Mesenteric fat pad (tissue), 1 donor: Measurements from ENCODE around the gene TRDN. TPM values are rescaled to one million over a fixed set of nuclear protein-coding genes. Genes with fewer than 3 reads are reported as not detected.
"Not testable (repeated sequence)": the region's sequence is repeated elsewhere in the genome, so short reads cannot be mapped to it uniquely, and the experiment has no call there.

Experiments used
- DNase-seq: peaks from one replicate; pipeline ENCODE4 v3.0.0-alpha.2; 2020; ENCODE audit warnings: low spot score
- total RNA-seq: library from RNA; stranded (reverse); fragmentation: NEBNext Ultra II Directional; extraction: Animal tissue kit (Norgen Biotek cat#: 25700); gene quantifications from one replicate; pipeline ENCODE4 v1.2.1, GENCODE V29; 2021
- donor health status: DM: yes; HTN: yes; CAD: no.

The TRDN gene
- total RNA-seq, 1 donor from 2014 or later: 0.77 TPM

DNA sequence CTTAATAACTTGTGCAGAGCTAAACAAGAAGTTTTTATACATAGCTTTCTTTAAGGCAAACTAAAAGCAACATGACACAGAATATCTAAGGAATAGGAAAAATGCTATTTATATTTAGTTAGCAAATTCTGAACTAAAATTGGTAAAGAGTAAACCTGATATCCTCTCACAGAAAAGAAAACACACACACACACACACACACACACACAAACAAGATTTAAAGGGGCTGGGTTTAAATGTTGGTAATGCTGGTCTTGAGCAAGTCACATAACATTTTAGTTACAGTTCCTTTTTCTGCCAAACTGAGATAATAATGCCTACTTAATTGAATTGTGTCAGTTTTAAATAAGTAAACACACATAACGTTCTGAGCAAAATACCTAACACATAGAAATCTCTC lies 1.6 kb downstream of the TRDN start:
- no peak for DNase-seq

DNA sequence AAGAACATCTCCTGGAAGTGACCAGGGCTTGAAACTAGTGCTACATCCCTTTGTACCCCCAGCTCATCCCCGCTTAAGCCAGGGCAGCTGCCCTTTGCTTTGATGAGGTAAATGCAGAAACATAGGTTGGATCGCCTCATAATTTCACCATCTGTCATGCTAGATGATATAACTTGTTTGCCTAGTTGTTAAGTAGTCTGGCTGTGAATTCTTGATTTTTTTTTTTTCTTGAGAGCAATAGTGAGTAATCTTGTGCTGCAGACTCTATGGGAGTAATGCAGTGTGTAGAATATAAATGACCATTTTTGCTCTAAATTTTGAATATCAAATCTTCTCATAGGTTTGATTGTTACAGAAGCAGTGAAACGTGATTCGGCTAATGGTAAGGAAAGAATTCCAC lies 4.1 kb downstream of the TRDN start:
- no peak for DNase-seq

DNA sequence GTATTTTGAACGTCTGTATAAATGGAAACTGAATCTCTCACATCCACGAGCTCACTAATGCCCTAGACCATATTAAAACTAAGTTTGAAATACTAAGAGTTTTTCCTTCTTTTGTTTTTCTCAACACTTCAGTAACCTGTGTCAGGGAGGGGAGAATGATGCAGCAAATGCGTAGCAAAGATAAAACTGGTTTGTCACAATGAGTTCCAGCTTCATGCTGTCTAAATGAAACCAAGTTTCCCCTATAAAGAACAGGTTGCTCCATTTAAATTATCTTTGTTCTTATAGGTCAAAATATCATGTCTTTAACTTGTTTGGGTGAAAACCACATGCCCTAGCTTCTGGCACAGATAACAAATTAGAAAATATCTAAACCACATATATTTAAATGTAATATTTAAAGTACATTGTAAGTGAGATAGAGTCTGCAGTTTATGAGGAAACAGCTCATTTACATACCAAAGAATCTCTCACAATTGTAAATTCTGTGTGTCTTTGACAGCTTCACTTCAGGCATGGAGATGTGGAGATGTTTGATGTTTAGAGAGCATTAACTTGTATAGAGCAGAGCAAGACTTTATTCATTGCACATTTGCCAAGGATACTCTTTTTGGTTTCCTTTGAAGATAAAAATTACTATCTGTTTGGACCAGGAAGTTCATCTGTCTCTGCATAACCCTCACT lies 7.3 kb downstream of the TRDN start:
- DNase-seq: no peak

DNA sequence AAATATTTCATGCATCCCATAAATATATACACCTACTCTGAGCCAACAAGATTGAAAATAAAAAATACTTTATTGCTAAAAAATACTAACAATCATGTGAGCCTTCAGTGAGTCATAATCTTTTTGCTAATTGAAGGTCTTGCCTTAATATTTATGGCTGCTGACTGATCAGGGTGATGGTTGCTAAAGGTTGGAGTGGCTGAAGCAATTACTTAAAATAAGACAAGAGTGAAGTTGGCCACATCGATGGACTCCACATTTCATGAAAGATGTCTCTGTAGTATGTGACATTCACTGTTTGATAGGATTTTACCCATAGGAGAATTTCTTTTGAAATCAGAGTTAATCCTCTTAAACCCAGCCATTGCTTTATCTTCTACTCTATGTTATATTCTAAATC lies 11.1 kb downstream of the TRDN start:
- DNase-seq: no peak

DNA sequence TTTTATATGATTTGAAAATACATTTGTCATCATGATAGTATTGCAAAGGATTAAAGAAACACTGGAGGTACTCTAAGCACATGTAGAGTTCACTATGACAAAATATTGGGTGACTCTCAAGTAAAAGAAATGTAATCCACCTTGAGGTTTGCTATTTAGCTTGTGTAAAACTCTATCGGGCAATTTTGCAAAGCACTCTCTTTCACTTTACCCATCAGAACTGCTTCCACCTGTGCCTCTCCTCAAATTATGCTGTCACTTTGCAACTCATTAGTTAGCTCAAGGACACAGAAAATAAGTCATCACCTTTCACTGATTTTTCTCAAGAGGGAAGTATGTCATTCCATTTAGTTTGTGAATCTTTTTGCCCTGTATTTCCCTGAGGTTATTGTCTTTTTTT lies 14.0 kb downstream of the TRDN start:
- no peak for DNase-seq

GRCh38 chr6:123619156-123619555 lies 17.6 kb downstream of the TRDN start:
- no peak for DNase-seq

DNA sequence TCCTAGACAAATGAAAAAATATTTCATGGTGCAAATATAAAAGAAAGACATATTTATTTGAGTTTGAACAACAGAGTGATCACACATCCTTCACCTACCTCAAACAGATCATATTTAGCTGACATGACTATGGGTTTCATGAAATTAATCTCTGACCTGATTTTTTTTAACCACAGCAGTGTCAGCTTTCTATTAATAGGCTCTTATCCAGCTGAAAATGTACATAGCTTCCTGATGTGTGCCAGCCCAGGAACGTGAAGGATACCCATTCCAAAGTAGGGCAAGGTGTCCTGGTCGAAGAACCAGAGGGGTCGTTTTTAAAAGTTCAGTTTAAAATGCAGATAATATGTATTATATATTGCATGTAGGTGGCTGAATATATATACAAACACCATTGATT lies 19.8 kb downstream of the TRDN start:
- DNase-seq: no peak

DNA sequence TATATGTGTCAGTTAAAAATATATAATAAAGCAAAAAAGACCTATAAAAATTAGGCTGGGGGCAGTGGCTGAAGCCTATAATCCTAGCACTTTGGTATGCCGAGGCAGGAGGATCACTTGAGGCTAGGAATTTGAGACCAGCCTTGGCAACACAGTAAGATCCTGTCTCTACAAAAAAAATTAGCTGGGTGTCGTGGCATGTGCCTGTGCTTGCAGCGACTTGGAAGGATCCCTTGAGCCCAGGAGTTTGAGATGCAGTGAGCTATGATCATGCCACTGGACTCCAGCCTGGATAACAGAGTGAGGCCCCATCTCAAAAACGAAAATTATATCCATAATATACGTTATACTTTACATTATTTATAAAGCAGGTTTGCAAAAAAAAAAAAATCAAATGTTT lies 20.7 kb downstream of the TRDN start:
- DNase-seq: no peak

DNA sequence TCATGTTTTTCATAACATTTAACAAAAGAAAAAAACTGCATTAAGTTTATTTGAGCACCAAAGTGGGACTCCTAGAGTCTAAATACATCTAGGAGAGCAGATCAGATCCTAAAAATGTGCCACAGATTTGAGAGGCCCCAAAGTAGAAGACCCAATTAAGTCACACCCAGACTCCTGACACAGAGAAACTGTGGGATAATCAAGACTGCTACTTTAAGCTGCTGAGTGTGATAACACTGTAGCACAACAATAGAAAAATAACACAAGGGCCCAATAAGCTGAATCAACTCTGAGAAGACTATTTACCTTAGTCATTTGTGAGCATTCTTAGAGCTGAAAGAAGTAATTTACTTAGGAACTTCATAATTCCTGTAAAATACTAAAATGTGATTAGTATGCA lies 26.0 kb downstream of the TRDN start:
- DNase-seq: no peak

GRCh38 chr6:123604067-123604466 lies 32.7 kb downstream of the TRDN start:
- DNase-seq: no peak

DNA sequence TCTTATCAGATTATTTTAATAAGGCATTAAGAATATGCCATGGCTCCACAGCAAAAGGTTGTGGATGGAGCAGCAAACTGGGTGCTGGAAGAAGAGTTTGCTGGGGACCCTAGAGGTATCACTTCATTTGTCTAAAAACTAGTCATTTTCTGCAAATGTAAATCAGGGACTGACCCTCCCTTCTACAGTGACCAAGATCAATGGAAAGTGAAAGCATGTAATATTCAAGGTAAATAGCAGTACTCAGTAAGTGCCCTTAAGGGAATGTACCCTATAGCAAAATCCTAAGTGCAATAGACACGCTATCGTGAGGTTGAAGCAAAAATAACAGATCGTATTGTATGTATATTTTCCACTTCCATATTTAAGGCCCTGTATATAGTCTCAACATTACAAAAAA lies 38.7 kb downstream of the TRDN start:
- no peak for DNase-seq

DNA sequence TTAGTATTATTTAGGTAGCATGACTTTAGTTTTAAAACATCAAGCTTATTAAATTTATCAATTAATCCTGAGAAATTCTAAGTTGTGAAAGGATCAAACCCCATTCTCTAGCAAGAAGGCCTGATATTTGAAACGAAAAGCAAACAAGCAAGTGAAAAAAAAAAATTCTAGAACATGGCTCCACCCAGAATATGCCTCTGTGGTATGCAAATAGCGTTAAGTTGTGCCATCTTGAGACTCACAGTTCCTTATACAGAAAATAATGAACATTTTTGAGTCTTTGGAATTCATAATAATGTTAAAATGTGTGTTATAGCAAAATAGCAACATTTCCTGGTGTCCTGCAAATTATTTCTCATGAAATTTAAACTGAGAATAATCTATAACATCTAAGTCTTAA lies 42.0 kb downstream of the TRDN start:
- DNase-seq: no peak

GRCh38 chr6:123592426-123592825 lies 44.3 kb downstream of the TRDN start:
- DNase-seq: no peak

DNA sequence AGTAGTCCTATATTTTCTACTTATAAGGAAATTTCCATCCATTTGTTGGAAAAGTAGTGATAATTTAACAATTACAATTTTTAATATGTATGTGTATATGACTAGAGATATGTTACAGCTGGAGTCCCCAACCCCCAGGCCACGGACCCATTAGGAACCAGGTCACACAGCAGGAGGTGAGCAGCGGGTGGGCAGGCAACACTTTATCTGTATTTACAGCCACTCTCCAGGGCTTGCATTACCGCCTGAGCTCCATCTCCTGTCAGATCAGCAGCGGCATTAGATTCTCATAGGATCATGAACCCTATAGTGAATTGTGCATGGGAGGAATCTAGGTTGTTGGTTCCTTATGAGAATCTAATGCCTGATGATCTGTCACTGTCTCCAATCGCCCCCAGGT lies 46.8 kb downstream of the TRDN start:
- DNase-seq: no peak

DNA sequence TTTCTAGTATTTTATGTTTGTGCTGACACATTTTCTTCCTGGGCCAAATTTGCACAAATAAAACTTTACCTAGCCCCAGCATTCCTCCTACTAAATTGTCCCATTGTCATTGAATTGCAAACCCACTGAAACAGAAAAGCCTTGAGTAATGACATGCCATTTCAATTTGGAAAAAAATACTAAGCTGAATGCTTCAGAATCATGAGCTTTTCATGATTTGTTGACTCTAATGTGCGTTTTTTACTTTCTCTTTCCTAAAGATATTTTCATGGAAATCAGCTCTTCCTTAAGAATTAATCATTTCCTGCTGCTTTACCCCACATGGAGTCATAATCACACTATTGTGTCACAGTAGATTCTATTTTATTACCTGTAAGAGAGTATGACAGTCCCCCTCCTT lies 47.4 kb downstream of the TRDN start:
- DNase-seq: no peak

DNA sequence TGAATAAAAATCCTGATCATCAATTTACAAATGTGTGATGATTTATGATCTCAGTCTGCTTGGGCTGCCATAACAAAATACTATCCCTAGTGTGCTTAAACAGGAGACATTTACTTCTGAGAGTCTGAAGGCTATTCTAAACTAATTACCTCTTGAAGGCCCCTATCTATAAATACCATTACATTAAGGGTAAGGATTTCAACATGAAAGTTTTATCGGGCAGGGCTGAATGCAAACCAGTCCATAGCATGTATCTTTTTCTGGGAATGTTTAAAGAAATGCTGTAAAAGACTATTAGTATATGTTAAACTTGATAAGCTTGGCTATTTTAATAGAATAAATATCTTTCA lies 48.2 kb downstream of the TRDN start:
- no peak for DNase-seq

- no peak for DNase-seq
These were observed 48.8 kb downstream of the TRDN start for GRCh38 chr6:123587838-123588545.

DNA sequence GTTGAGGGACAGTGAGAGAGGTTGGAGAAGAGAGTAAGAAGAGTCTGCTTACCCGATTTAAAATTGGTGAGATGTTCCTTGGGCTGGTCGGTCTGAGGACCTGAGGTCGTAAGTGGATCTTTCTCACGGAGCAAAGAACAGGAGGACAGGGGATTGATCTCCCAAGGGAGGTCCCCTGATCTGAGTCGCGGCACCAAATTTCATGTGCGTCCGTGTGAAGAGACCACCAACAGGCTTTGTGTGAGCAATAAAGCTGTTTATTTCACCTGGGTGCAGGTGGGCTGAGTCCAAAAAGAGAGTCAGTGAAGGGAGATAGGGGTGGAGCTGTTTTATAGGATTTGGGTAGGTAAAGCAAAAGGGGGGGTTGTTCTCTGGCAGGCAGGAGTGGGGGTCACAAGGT lies 49.3 kb downstream of the TRDN start:
- DNase-seq: not testable (repeated sequence)

- DNase-seq: no peak
These were observed 56.4 kb downstream of the TRDN start for GRCh38 chr6:123580331-123580730.

- no peak for DNase-seq
These were observed 61.6 kb downstream of the TRDN start for GRCh38 chr6:123575188-123575587.

DNA sequence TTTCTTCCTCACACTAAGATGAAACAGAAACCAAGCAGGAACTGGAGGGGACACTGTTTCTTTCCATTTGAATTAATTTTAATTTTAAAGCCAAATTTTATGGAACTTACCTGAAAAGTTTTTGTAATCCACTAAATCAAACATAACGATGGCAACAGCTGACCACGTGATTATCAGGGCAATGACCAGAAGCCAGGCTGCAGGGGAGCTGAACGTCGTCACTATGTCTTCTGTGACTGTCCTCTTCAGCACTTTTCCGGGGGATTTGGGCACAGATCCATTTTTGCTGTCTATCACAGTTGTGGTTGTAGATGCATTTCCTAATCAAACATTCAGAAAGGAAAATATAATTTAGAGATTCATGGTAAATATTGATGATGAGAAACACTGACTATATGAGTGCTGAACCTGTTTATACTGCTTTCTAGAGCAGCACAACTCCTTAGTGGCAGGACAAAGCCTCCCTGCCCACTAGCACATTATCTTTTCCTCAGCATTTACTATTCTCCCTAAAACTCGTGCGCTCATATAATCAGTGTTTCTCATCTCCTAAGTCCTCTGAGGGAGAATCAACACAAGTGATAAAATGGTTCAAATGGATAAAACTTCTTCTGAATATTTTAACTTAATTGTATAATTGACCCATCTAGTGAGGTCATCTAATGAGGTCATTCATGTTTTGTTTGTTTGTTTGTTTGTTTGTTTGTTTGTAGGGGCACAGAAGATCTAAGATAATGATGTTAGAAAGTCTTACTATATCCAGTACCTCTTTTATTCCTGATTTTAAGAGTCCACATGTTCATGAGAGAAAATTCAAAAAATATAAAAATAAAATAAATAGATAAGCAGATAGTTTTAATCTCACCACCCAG lies 65.7 kb downstream of the TRDN start:
- DNase-seq: no peak

GRCh38 chr6:123569575-123569974 lies 67.2 kb downstream of the TRDN start:
- DNase-seq: no peak
